HUES6 (cell line): Measurements from ENCODE around the gene ADAM11.
A peak's percentile ranks its signal among the peaks of the same experiment; 100 is the strongest.

Experiments
- H3K27ac ChIP-seq: 2 replicates; pipeline ENCODE4 v1.7.0; 2013; ENCODE audit warnings: low read depth, mild to moderate bottlenecking, low read length, inconsistent platforms
- H3K27me3 ChIP-seq: 2 replicates; pipeline ENCODE4 v1.6.1; 2013; ENCODE audit warnings: low read length; ENCODE audit not compliant: control insufficient read depth, insufficient read depth
- H3K36me3 ChIP-seq: 2 replicates; pipeline ENCODE4 v1.6.1; 2013; ENCODE audit warnings: low read length; ENCODE audit not compliant: control insufficient read depth, insufficient read depth
- H3K4me1 ChIP-seq: 2 replicates; pipeline ENCODE4 v1.6.1; 2013; ENCODE audit warnings: low read length; ENCODE audit not compliant: control insufficient read depth, insufficient read depth
- H3K4me3 ChIP-seq: 2 replicates; pipeline ENCODE4 v1.5.1; 2013; ENCODE audit warnings: low read depth, low read length
- H3K9ac ChIP-seq: one replicate; pipeline ENCODE4 v1.6.1; 2013; ENCODE audit warnings: mild to moderate bottlenecking, low read length
- H3K9me3 ChIP-seq: 2 replicates; pipeline ENCODE4 v1.6.1; 2013; ENCODE audit warnings: low read depth, low read length; ENCODE audit not compliant: control insufficient read depth, insufficient read depth

Gene ADAM11

GRCh38 chr17:44769647-44770084 lies 10.9 kb downstream of the ADAM11 start:
- H3K9me3 ChIP-seq, result no peaks in the 10 kb centered on the region
- H3K4me1 ChIP-seq, result peaks cover 15% of the 10 kb centered on the region
- H3K27me3 ChIP-seq, result no peaks in the 10 kb centered on the region
- H3K36me3 ChIP-seq, result no peaks in the 10 kb centered on the region
- H3K9ac ChIP-seq, result no peak overlapping the region
- H3K4me3 ChIP-seq, result no peak overlapping the region
- no peak overlapping the region for H3K27ac ChIP-seq

GRCh38 chr17:44770166-44770925 lies 11.6 kb downstream of the ADAM11 start:
- no peak overlapping the region for H3K4me3 ChIP-seq
- H3K27me3 ChIP-seq, result no peaks in the 10 kb centered on the region
- H3K9me3 ChIP-seq, result no peaks in the 10 kb centered on the region
- no peaks in the 10 kb centered on the region for H3K36me3 ChIP-seq
- no peak overlapping the region for H3K9ac ChIP-seq
- H3K27ac ChIP-seq, result no peak overlapping the region
- peaks cover 15% of the 10 kb centered on the region for H3K4me1 ChIP-seq

- Histone ChIP-seq H3K4me3 (no peak overlapping the region), H3K27ac (no peak overlapping the region), H3K4me1 (peaks cover 17% of the 10 kb centered on the region), H3K9ac (no peak overlapping the region), H3K27me3 (peaks cover 15% of the 10 kb centered on the region), H3K36me3 (no peaks in the 10 kb centered on the region), H3K9me3 (no peaks in the 10 kb centered on the region)
Measured at GRCh38 chr17:44772308-44773045, 13.7 kb downstream of the ADAM11 start.

- peaks cover 22% of the 10 kb centered on the region for H3K27me3 ChIP-seq
- no peaks in the 10 kb centered on the region for H3K36me3 ChIP-seq
- H3K4me1 ChIP-seq, result peaks cover 11% of the 10 kb centered on the region; the same call in 1 of the 2 replicates
- no peak overlapping the region for H3K9ac ChIP-seq
- no peaks in the 10 kb centered on the region for H3K9me3 ChIP-seq
- no peak overlapping the region for H3K27ac ChIP-seq
- H3K4me3 ChIP-seq, result no peak overlapping the region
Measured at GRCh38 chr17:44773140-44773539, 14.4 kb downstream of the ADAM11 start.

- Histone ChIP-seq H3K4me1 (peaks cover 19% of the 10 kb centered on the region), H3K4me3 (peak overlapping the region; percentile 73), H3K27ac (no peak overlapping the region), H3K9ac (peak overlapping the region; percentile 40), H3K36me3 (no peaks in the 10 kb centered on the region), H3K27me3 (peaks cover 22% of the 10 kb centered on the region), H3K9me3 (no peaks in the 10 kb centered on the region)
Measured at GRCh38 chr17:44774271-44775135, 15.7 kb downstream of the ADAM11 start.

- H3K4me3 ChIP-seq, result peak overlapping the region; percentile 73
- H3K27me3 ChIP-seq, result peaks cover 22% of the 10 kb centered on the region
- H3K4me1 ChIP-seq, result peaks cover 23% of the 10 kb centered on the region
- H3K9me3 ChIP-seq, result no peaks in the 10 kb centered on the region
- peak overlapping the region; percentile 40 for H3K9ac ChIP-seq
- no peaks in the 10 kb centered on the region for H3K36me3 ChIP-seq
- no peak overlapping the region for H3K27ac ChIP-seq
Measured at GRCh38 chr17:44775136-44775837, 16.5 kb downstream of the ADAM11 start.

- Histone ChIP-seq H3K36me3 (no peaks in the 10 kb centered on the region), H3K27me3 (peaks cover 22% of the 10 kb centered on the region), H3K4me3 (peak overlapping the region; percentile 54), H3K9ac (peak overlapping the region; percentile 9), H3K9me3 (no peaks in the 10 kb centered on the region), H3K27ac (no peak overlapping the region), H3K4me1 (peaks cover 25% of the 10 kb centered on the region)
Measured at GRCh38 chr17:44775838-44776621, 17.2 kb downstream of the ADAM11 start.

- peak overlapping the region; percentile 54; the same call in 1 of the 2 replicates for H3K4me3 ChIP-seq
- H3K9me3 ChIP-seq, result no peaks in the 10 kb centered on the region
- H3K4me1 ChIP-seq, result peaks cover 32% of the 10 kb centered on the region
- no peaks in the 10 kb centered on the region for H3K36me3 ChIP-seq
- H3K9ac ChIP-seq, result no peak overlapping the region
- H3K27me3 ChIP-seq, result peaks cover 22% of the 10 kb centered on the region
- H3K27ac ChIP-seq, result no peak overlapping the region
Measured at GRCh38 chr17:44776628-44777393, 18.0 kb downstream of the ADAM11 start.

- Histone ChIP-seq H3K36me3 (no peaks in the 10 kb centered on the region), H3K9ac (no peak overlapping the region)
Measured at GRCh38 chr17:44777394-44778348, 18.9 kb downstream of the ADAM11 start.

More at GRCh38 chr17:44777394-44778348, 18.9 kb downstream of the ADAM11 start:
- Histone ChIP-seq H3K4me3 (no peak overlapping the region), H3K27me3 (peaks cover 22% of the 10 kb centered on the region), H3K9me3 (no peaks in the 10 kb centered on the region), H3K27ac (no peak overlapping the region), H3K4me1 (peaks cover 41% of the 10 kb centered on the region)
